K562 (cell line): ENCODE data around the gene CNTN5. TPM values are rescaled to one million over a fixed set of nuclear protein-coding genes. Genes with fewer than 3 reads are reported as not detected.

Experiments used
- ATAC-seq: fragments of 200-7000 bp; cut with Tn5 transposase; 3 replicates; pipeline ENCODE4 v1.9.1; 2020; ENCODE audit warnings: moderate library complexity
- BruUV-seq: library from RNA; stranded (reverse); fragments of 400-500 nt; replicated peaks from 2 replicates; lab custom pipeline; 2021; lab: Mats Ljungman, UMichigan
- CTCF ChIA-PET: fragments of 300-600 bp; formaldehyde crosslinking; extraction: SDS; loops from one replicate; lab custom pipeline; 2021; ENCODE audit warnings: low intra/inter-chr PET ratio; lab: Yijun Ruan, JAX
- POLR2A ChIA-PET: fragments of 300-600, 350-650 bp; sonication (Branson Sonifier 250); formaldehyde crosslinking; extraction: SDS; loops from one replicate; lab custom pipeline; 2021; ENCODE audit warnings: antibody characterized with exemption, inconsistent platforms; lab: Yijun Ruan, JAX
- DNase-seq, 4 experiments: peaks; one replicate each; pipeline versions ENCODE4 v3.0.0 to v3.0.0-alpha.2; 2011 to 2018; ENCODE audit warnings: low spot score in 3 of 4, mixed read lengths in 3 of 4; ENCODE audit errors: extremely low read depth in 1 of 4
- FAIRE-seq: peaks from 2 replicates; lab custom pipeline; 2011; peaks lifted over from hg19 to GRCh38; lab: Jason Lieb, UNC
- H2AFZ ChIP-seq: 2 replicates; pipeline ENCODE4 v1.6.0; 2011; ENCODE audit warnings: low read depth, low read length, control low read depth, inconsistent platforms
- H3K27ac ChIP-seq: fragments of 200-600 bp; 3 replicates; pipeline ENCODE4 v1.8.0; 2011; ENCODE audit warnings: low read depth, mild to moderate bottlenecking, control low read depth, inconsistent platforms, low read length, moderate library complexity, mixed read lengths; ENCODE audit errors: extremely low read depth
- H3K27me3 ChIP-seq, 2 experiments: fragments of 300-600 bp in 1 of 2; 2 replicates in 1 of 2; 3 replicates in 1 of 2; pipeline versions ENCODE4 v1.6.0 to v1.8.0; 2011; ENCODE audit warnings: inconsistent platforms in 2 of 2, low read length in 2 of 2, mild to moderate bottlenecking in 1 of 2, mixed read lengths in 1 of 2, moderate library complexity in 1 of 2; ENCODE audit not compliant: control insufficient read depth in 2 of 2, insufficient read depth in 2 of 2
- H3K36me3 ChIP-seq: fragments of 300-600 bp; 3 replicates; pipeline ENCODE4 v1.8.0; 2011; ENCODE audit warnings: mild to moderate bottlenecking, low read length, inconsistent platforms; ENCODE audit not compliant: control insufficient read depth, insufficient read depth
- H3K4me1 ChIP-seq, 2 experiments: fragments of 200-600 bp in 1 of 2; replicated peaks in 1 of 2; 2 replicates in 1 of 2; 3 replicates in 1 of 2; pipeline versions ENCODE4 v1.5.1 to v1.8.0; 2011; ENCODE audit warnings: inconsistent platforms in 2 of 2, low read length in 2 of 2, mild to moderate bottlenecking in 1 of 2, mixed read lengths in 1 of 2, moderate library complexity in 1 of 2; ENCODE audit not compliant: control insufficient read depth in 2 of 2, insufficient read depth in 2 of 2
- H3K4me2 ChIP-seq: 2 replicates; pipeline ENCODE4 v1.6.1; 2011; ENCODE audit warnings: low read length, control low read depth, inconsistent platforms, mixed read lengths; ENCODE audit not compliant: insufficient read depth
- H3K4me3 ChIP-seq: fragments of 200-600 bp; sonication (generic), shearing (Covaris generic); 2 replicates; pipeline ENCODE4 v1.5.1; 2016; ENCODE audit warnings: control low read depth, inconsistent platforms
- H3K79me2 ChIP-seq: fragments of 200-600 bp; 3 replicates; pipeline ENCODE4 v1.8.0; 2011; ENCODE audit warnings: low read length, inconsistent platforms; ENCODE audit not compliant: control insufficient read depth, insufficient read depth
- H3K9ac ChIP-seq, 2 experiments: 2 replicates each; pipeline versions ENCODE4 v1.6.0 to v1.6.1; 2011; ENCODE audit warnings: low read depth in 2 of 2, low read length in 2 of 2, control low read depth in 1 of 2, inconsistent platforms in 1 of 2, mild to moderate bottlenecking in 1 of 2, mixed read lengths in 1 of 2; ENCODE audit not compliant: insufficient read depth in 1 of 2
- H3K9me1 ChIP-seq: one replicate; pipeline ENCODE4 v1.6.0; 2011; ENCODE audit warnings: inconsistent platforms, mild to moderate bottlenecking, low read length, moderate library complexity; ENCODE audit not compliant: control insufficient read depth, insufficient read depth
- H3K9me3 ChIP-seq: replicated peaks from 2 replicates; pipeline ENCODE4 v1.5.1; 2011; ENCODE audit warnings: low read depth, low read length, inconsistent platforms; ENCODE audit not compliant: control insufficient read depth, insufficient read depth
- H4K20me1 ChIP-seq: replicated peaks from 2 replicates; pipeline ENCODE4 v1.6.1; 2011; ENCODE audit warnings: low read length, inconsistent platforms, mixed read lengths; ENCODE audit not compliant: control insufficient read depth, insufficient read depth
- ELF1 ChIP-seq: fragments of 200-800 bp; sonication (Bioruptor generic); IDR thresholded peaks from 2 replicates; pipeline ENCODE4 v1.6.1; 2016; ENCODE audit warnings: missing genetic modification characterization, missing compliant biosample characterization
- FOXJ2 ChIP-seq: fragments of 200-800 bp; sonication (Bioruptor generic); IDR thresholded peaks from 2 replicates; pipeline ENCODE4 v1.6.1; 2016; ENCODE audit warnings: missing genetic modification characterization, missing compliant biosample characterization
- HDGF ChIP-seq: fragments of 450-650 bp; IDR thresholded peaks from 2 replicates; pipeline ENCODE4 v1.6.1; 2016
- HLTF ChIP-seq: fragments of 450-650 bp; IDR thresholded peaks from 2 replicates; pipeline ENCODE4 v1.6.1; 2016
- NELFE ChIP-seq: IDR thresholded peaks from 2 replicates; pipeline ENCODE4 v1.6.1; 2011; ENCODE audit warnings: mild to moderate bottlenecking; ENCODE audit not compliant: insufficient read depth, insufficient read length
- ZNF589 ChIP-seq: fragments of 200-800 bp; sonication (Bioruptor generic); IDR thresholded peaks from 2 replicates; pipeline ENCODE4 v1.6.1; 2016; ENCODE audit warnings: low read depth, missing genetic modification characterization, missing compliant biosample characterization
- WGBS: fragments of 100-300 bp; shearing (Covaris generic); methylation state at CpG from one replicate; pipeline ENCODE4 v1.1.6; 2016; ENCODE audit warnings: low coverage, mixed read lengths; ENCODE audit not compliant: insufficient coverage; ENCODE audit errors: missing lambda C conversion rate; 5-methylcytosine and 5-hydroxymethylcytosine counted together
- in situ Hi-C: fragments of 300-500 bp; cut with MboI; formaldehyde crosslinking; loops from 4 replicates; pipeline ENCODE4 v1.15.0; 2018; ENCODE audit warnings: inconsistent platforms, mixed read lengths
- intact Hi-C: fragments of 100-400 bp; cut with micrococcal nuclease; formaldehyde crosslinking; loops from 2 replicates; pipeline ENCODE4 v1.14.2; 2022
- polyA plus RNA-seq, 8 experiments: library from polyadenylated mRNA; depleted of rRNA in 4 of 8; stranded (reverse) in 5 of 8; unstranded in 3 of 8; fragments of >200 nt; fragmentation: Nextera tagmentation in 2 of 8; fragmentation: Illumina TruSeq in 1 of 8; extraction: Ambion mirVana in 2 of 8; extraction: Trizol in 1 of 8; gene quantifications; 2 replicates each; pipeline versions ENCODE4 v1.2.1 to v1.2.3, GENCODE V29; 2011 to 2014; ENCODE audit warnings: inconsistent platforms in 1 of 8, missing spikeins in 1 of 8
- total RNA-seq, 7 experiments: library from RNA; depleted of rRNA in 6 of 7; stranded (reverse); fragments of >200 nt in 6 of 7; fragmentation: Illumina TruSeq in 2 of 7; extraction: Trizol in 2 of 7; gene quantifications; 2 replicates each; pipeline versions ENCODE4 v1.2.1 to v1.2.3, GENCODE V29; 2011 to 2021; ENCODE audit warnings: low replicate concordance in 1 of 7
- TF ChIP-seq, protein P1 (sequence below): fragments of 200-400 bp; formaldehyde crosslinking; IDR thresholded peaks from 2 replicates; pipeline ENCODE4 v1.6.1; 2017; ENCODE audit warnings: mild to moderate bottlenecking, low read depth, low read length, moderate library complexity

Gene CNTN5
- total and polyA plus RNA-seq, 9 of the 15 experiments (the other 6 are each of a cell fraction or from before 2014, with no cell fraction given): 0.03 TPM; not detected in 8

DNA sequence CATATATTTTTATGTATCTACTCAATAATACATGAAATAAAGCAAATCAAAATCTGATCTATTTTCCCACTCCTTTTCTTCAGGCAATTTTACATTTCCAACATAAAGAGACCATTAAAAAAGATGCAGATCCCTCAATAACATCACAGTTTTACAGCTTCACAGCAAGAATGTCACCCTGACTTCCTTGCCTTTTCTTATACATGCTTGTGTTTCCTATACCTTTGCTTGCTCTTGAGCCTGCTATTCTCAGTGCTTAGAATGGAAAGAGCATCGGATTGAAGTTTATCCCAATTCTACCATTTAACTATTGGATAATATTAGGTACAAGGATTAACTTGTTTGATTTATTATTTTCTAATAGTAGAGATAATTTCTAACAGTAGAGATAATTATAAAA, 176.7 kb downstream of the CNTN5 start:
- no peak for FAIRE-seq
- H3K9me3 ChIP-seq: no peaks in the 10 kb centered on the region
- no peak overlapping the region for H2AFZ ChIP-seq
- H3K4me2 ChIP-seq: no peak overlapping the region
- no peaks in the 10 kb centered on the region for H3K4me1 ChIP-seq
- TF ChIP-seq HDGF: no peak
- TF ChIP-seq ELF1: no peak
- no peak for TF ChIP-seq ZNF589 (CRISPR knock-in tag)
- TF ChIP-seq FOXJ2 (tag): no peak
- TF ChIP-seq, protein P1, sequence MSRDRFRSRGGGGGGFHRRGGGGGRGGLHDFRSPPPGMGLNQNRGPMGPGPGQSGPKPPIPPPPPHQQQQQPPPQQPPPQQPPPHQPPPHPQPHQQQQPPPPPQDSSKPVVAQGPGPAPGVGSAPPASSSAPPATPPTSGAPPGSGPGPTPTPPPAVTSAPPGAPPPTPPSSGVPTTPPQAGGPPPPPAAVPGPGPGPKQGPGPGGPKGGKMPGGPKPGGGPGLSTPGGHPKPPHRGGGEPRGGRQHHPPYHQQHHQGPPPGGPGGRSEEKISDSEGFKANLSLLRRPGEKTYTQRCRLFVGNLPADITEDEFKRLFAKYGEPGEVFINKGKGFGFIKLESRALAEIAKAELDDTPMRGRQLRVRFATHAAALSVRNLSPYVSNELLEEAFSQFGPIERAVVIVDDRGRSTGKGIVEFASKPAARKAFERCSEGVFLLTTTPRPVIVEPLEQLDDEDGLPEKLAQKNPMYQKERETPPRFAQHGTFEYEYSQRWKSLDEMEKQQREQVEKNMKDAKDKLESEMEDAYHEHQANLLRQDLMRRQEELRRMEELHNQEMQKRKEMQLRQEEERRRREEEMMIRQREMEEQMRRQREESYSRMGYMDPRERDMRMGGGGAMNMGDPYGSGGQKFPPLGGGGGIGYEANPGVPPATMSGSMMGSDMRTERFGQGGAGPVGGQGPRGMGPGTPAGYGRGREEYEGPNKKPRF: no peak
- TF ChIP-seq NELFE: no peak
- TF ChIP-seq HLTF: no peak
- ChIA-PET POLR2A (no interaction called here), CTCF (no interaction called here)
- WGBS: 6% methylated on average over 1 of the region's 1 CpG
- DNase-seq: no peak
- in situ Hi-C loops (no loop called here), intact Hi-C loops (no loop called here)
- no peaks in the 10 kb centered on the region for H3K36me3 ChIP-seq
- no peak overlapping the region for H3K27ac ChIP-seq
- no peaks in the 10 kb centered on the region for H3K79me2 ChIP-seq
- no TSS peak for BruUV-seq
- no peak for ATAC-seq
- H3K27me3 ChIP-seq: no peaks in the 10 kb centered on the region
- no peaks in the 10 kb centered on the region for H4K20me1 ChIP-seq
- no peak overlapping the region for H3K9ac ChIP-seq
- no peaks in the 10 kb centered on the region for H3K9me1 ChIP-seq
- no peak overlapping the region for H3K4me3 ChIP-seq
